Activated T-helper 17 cell treated with anti-CD3 and anti-CD28 coated beads, Interleukin-2, amount 50 U/mL, for 72 hours (primary cell): Measurements from ENCODE around the gene MED23. TPM values are rescaled to one million over a fixed set of nuclear protein-coding genes. Genes with fewer than 3 reads are reported as not detected.
"Not testable (repeated sequence)": the region's sequence is repeated elsewhere in the genome, so short reads cannot be mapped to it uniquely, and the experiment has no call there.

Experiments used
- ATAC-seq: fragments of 150-1000 bp; cut with Tn5 transposase; replicated peaks from 2 replicates; pipeline ENCODE4 v1.10.0; 2021; ENCODE audit warnings: mild to moderate bottlenecking, moderate library complexity
- H3K27ac Mint-ChIP-seq: one replicate; pipeline ENCODE4 v1.8.0; 2022; ENCODE audit warnings: mixed read lengths
- H3K27me3 Mint-ChIP-seq: one replicate; pipeline ENCODE4 v1.8.0; 2022; ENCODE audit warnings: mixed read lengths
- H3K36me3 Mint-ChIP-seq: one replicate; pipeline ENCODE4 v1.8.0; 2022; ENCODE audit warnings: low read depth, mild to moderate bottlenecking, mixed read lengths
- H3K4me1 Mint-ChIP-seq: one replicate; pipeline ENCODE4 v1.8.0; 2022; ENCODE audit warnings: mixed read lengths
- H3K4me3 Mint-ChIP-seq: one replicate; pipeline ENCODE4 v1.8.0; 2022; ENCODE audit warnings: mild to moderate bottlenecking, mixed read lengths
- H3K9me3 Mint-ChIP-seq: one replicate; pipeline ENCODE4 v1.8.0; 2022; ENCODE audit warnings: mixed read lengths
- total RNA-seq, 2 donors: library from RNA; stranded (reverse); gene quantifications; one replicate each; pipeline ENCODE4 v1.2.3, GENCODE V29; 2022

MED23 gene
- total RNA-seq, 2 donors from 2014 or later: 24.1 to 24.2 TPM

DNA sequence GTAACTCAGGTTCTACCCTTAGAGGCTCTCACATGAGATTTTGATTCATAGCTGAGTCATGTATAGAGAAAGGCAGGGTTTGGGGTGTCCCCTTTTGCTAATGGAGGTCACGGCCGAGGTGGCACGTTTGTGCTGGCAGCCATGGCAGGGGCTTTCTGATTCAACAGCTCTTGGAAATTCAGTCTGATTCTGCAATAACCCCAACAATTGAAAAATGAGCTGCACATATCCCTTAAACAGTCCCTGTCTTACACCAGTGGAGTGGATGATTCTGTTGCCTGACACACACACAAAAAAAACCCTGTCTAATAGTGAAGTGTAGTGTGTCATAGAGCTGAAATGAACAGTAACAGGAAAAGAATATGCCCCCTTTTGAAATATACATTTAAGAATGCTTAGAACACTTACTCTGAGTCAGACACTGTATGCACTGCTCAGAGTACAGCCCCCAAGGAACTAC is 95.4 kb downstream of the MED23 start:
- peak; percentile 94 for ATAC-seq
- Mint-ChIP-seq H3K4me1 (peaks cover 14% of the 10 kb centered on the region), H3K9me3 (no peaks in the 10 kb centered on the region), H3K27ac (peak overlapping the region; percentile 82), H3K36me3 (no peaks in the 10 kb centered on the region), H3K4me3 (peak overlapping the region; percentile 64), H3K27me3 (no peaks in the 10 kb centered on the region)

- peaks cover 14% of the 10 kb centered on the region for H3K4me1 Mint-ChIP-seq
These were observed 96.4 kb downstream of the MED23 start for GRCh38 chr6:131531681-131532080.

GRCh38 chr6:131530936-131531335 is 97.1 kb downstream of the MED23 start:
- H3K9me3 Mint-ChIP-seq, H3K27me3 Mint-ChIP-seq, H3K36me3 Mint-ChIP-seq, ATAC-seq: not testable (repeated sequence)
- Mint-ChIP-seq H3K4me3 (peak overlapping the region; percentile 35), H3K4me1 (peaks cover 14% of the 10 kb centered on the region), H3K27ac (peak overlapping the region; percentile 2)

More at GRCh38 chr6:131531681-131532080, 96.4 kb downstream of the MED23 start:
- not testable (repeated sequence) for H3K36me3 Mint-ChIP-seq, H3K9me3 Mint-ChIP-seq, H3K27me3 Mint-ChIP-seq, ATAC-seq, H3K27ac Mint-ChIP-seq
- H3K4me3 Mint-ChIP-seq: peak overlapping the region; percentile 64

DNA sequence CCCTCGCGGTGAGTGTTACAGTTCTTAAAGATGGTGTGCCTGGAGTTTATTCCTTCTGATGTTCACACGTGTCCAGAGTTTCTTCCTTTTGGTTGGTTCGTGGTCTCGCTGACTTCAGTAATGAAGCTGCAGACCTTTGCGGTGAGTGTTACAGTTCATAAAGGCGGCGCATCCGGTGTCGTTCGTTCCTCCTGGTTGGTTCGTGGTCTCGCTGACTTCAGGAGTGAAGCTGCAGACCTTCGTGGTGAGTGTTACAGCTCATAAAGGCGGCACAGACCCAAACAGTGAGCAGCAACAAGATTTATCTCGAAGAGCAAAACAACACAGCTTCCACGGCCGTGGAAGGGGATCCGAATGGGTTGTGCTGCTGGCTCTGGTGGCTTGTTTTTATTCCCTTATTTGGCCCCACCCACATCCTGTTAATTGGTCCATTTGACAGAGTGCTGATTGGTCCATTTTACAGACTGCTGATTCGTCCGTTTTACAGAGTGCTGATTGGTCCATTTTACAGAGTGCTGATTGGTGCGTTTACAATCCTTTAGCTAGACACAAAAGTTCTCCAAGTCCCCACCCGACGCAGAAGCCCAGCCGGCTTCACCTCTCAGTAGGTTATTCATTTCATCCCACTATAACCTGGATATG is 103.2 kb downstream of the MED23 start:
- Mint-ChIP-seq H3K4me3 (peak overlapping the region; percentile 19), H3K4me1 (peaks cover 4% of the 10 kb centered on the region), H3K27ac (no peak overlapping the region), H3K9me3 (no peaks in the 10 kb centered on the region), H3K27me3 (no peaks in the 10 kb centered on the region), H3K36me3 (no peaks in the 10 kb centered on the region)
- ATAC-seq: peak; percentile 42

GRCh38 chr6:131523988-131524673 is 103.9 kb downstream of the MED23 start:
- Mint-ChIP-seq H3K36me3 (no peaks in the 10 kb centered on the region), H3K4me3 (peak overlapping the region; percentile 19), H3K27me3 (no peaks in the 10 kb centered on the region), H3K27ac (no peak overlapping the region), H3K4me1 (peaks cover 4% of the 10 kb centered on the region), H3K9me3 (no peaks in the 10 kb centered on the region)
- ATAC-seq: peak; percentile 51

Other genes with a start within 250 kb of the MED23 start
- gene ARG1, start 55.0 kb downstream of the MED23 start, total RNA-seq: not detected
- gene ENPP3, start 9.1 kb upstream of the MED23 start, total RNA-seq: under 1 TPM; 0.19 to 0.45 TPM
- not detected for gene OR2A4, start 73.2 kb upstream of the MED23 start, total RNA-seq
- gene CTAGE9, start 82.8 kb upstream of the MED23 start, total RNA-seq: not detected
- gene ENPP1, start 179.8 kb upstream of the MED23 start, total RNA-seq: under 1 TPM; 0.73 to 0.74 TPM